ENCODE measurements around the gene C20orf144. TPM values are rescaled to one million over a fixed set of nuclear protein-coding genes. Genes with fewer than 3 reads are reported as not detected.

C20orf144 gene
- total RNA-seq, 1 experiment from 2014 or later: 0.24 TPM

GRCh38 chr20:33649201-33649681, 12.9 kb upstream of the C20orf144 start:
- no peak for DNase-seq (ENCODE audit: low read depth)

- no peak for DNase-seq (ENCODE audit: low read depth)
Measured at GRCh38 chr20:33650111-33650752, 11.9 kb upstream of the C20orf144 start.

GRCh38 chr20:33650753-33651561, 11.2 kb upstream of the C20orf144 start:
- no peak for DNase-seq (ENCODE audit: low read depth)

- DNase-seq (ENCODE audit: low read depth): peak; percentile 36
Measured at GRCh38 chr20:33651562-33652048, 10.5 kb upstream of the C20orf144 start.

GRCh38 chr20:33653218-33653899, 8.8 kb upstream of the C20orf144 start:
- DNase-seq (ENCODE audit: low read depth): peak; percentile 74

GRCh38 chr20:33653900-33654596, 8.1 kb upstream of the C20orf144 start:
- DNase-seq (ENCODE audit: low read depth): no peak

GRCh38 chr20:33654680-33655161, 7.4 kb upstream of the C20orf144 start:
- no peak for DNase-seq (ENCODE audit: low read depth)

GRCh38 chr20:33655164-33655563, 7.0 kb upstream of the C20orf144 start:
- DNase-seq (ENCODE audit: low read depth): no peak

GRCh38 chr20:33656010-33656782, 5.9 kb upstream of the C20orf144 start:
- DNase-seq (ENCODE audit: low read depth): no peak

- DNase-seq (ENCODE audit: low read depth): no peak
Measured at GRCh38 chr20:33656783-33657703, 5.1 kb upstream of the C20orf144 start.

GRCh38 chr20:33657704-33658095, 4.4 kb upstream of the C20orf144 start:
- DNase-seq (ENCODE audit: low read depth): no peak

GRCh38 chr20:33658510-33658909, 3.6 kb upstream of the C20orf144 start:
- DNase-seq (ENCODE audit: low read depth): no peak

- no peak for DNase-seq (ENCODE audit: low read depth)
Measured at GRCh38 chr20:33658929-33659328, 3.2 kb upstream of the C20orf144 start.

- no peak for DNase-seq (ENCODE audit: low read depth)
Measured at GRCh38 chr20:33659341-33660034, 2.6 kb upstream of the C20orf144 start.

- no peak for DNase-seq (ENCODE audit: low read depth)
Measured at GRCh38 chr20:33660035-33660684, 2.0 kb upstream of the C20orf144 start.

- no peak for DNase-seq (ENCODE audit: low read depth)
Measured at GRCh38 chr20:33660685-33661058, 1.5 kb upstream of the C20orf144 start.

- DNase-seq (ENCODE audit: low read depth): peak; percentile 84
Measured at GRCh38 chr20:33663161-33664084, 1.3 kb downstream of the C20orf144 start.

Measured in RPMI7951 (cell line).